Measurements from ENCODE around the gene CASZ1. TPM values are rescaled to one million over a fixed set of nuclear protein-coding genes. Genes with fewer than 3 reads are reported as not detected.

CASZ1 gene
- total RNA-seq, 1 experiment from 2014 or later = 11.7 TPM

GRCh38 chr1:10833630-10834557 lies 37.4 kb upstream of the CASZ1 start:
- CTCF ChIA-PET = interaction anchor here (1.6 kb wide), 1 partner anchor 33 kb away, joined by 8 read pairs; no protein-coding TSS in a partner anchor
- Mint-ChIP-seq H3K27ac (no peak overlapping the region), H3K9me3 (no peaks in the 10 kb centered on the region)

DNA sequence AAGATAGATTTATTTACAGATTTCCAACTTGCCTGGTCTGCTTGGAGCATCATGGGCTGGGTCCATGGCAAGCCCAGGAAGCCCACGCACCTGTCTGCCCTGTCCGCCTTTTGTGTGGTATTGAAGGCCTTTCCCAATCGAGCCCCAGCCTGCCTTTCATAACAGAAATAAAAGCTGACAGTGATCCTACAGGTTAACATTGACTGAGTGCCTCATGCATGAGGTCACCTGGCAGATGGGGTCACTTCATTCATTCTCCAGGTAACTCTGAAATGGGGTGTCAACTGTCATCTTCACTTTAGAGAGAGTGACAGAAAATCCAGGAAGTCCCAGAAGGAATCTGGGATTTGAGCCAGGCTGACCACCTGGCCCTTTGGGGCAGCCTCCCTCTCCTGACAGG lies 36.3 kb upstream of the CASZ1 start:
- CTCF ChIA-PET = interaction anchor here (0.6 kb wide), 1 partner anchor 277 kb away, joined by 3 read pairs; no protein-coding TSS in a partner anchor
- ATAC-seq = no peak
- no peak for DNase-seq (ENCODE audit: low spot score)
- Mint-ChIP-seq H3K4me1 (peaks cover 27% of the 10 kb centered on the region), H3K27ac (peak overlapping the region; percentile 92; the same call in 1 of the 2 replicates), H3K9me3 (no peaks in the 10 kb centered on the region), H3K36me3 (no peaks in the 10 kb centered on the region), H3K27me3 (ENCODE audit: low read depth) (peaks cover 11% of the 10 kb centered on the region), H3K4me3 (no peak overlapping the region)
- POLR2A ChIA-PET = no interaction called here
- TF ChIP-seq EMX1 (CRISPR knock-in tag; IDR thresholded peaks at IDR 0.05) = no peak
- no peak for TF ChIP-seq MLX (CRISPR knock-in tag; IDR thresholded peaks at IDR 0.05)
- TF ChIP-seq NFE2L1 (CRISPR knock-in tag; IDR thresholded peaks at IDR 0.05) = no peak
- no peak for TF ChIP-seq FOXK1 (CRISPR knock-in tag; IDR thresholded peaks at IDR 0.05)
- TF ChIP-seq SP1 (CRISPR knock-in tag; conservative IDR thresholded peaks at IDR 0.05) = no peak
- TF ChIP-seq, protein P1, sequence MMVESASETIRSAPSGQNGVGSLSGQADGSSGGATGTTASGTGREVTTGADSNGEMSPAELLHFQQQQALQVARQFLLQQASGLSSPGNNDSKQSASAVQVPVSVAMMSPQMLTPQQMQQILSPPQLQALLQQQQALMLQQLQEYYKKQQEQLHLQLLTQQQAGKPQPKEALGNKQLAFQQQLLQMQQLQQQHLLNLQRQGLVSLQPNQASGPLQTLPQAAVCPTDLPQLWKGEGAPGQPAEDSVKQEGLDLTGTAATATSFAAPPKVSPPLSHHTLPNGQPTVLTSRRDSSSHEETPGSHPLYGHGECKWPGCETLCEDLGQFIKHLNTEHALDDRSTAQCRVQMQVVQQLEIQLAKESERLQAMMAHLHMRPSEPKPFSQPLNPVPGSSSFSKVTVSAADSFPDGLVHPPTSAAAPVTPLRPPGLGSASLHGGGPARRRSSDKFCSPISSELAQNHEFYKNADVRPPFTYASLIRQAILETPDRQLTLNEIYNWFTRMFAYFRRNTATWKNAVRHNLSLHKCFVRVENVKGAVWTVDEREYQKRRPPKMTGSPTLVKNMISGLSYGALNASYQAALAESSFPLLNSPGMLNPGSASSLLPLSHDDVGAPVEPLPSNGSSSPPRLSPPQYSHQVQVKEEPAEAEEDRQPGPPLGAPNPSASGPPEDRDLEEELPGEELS (CRISPR knock-in tag; IDR thresholded peaks at IDR 0.05) = no peak
- no peak for TF ChIP-seq ZNF263 (CRISPR knock-in tag; IDR thresholded peaks at IDR 0.05; ENCODE audit: low read depth)
- no peak for TF ChIP-seq ZNF671 (CRISPR knock-in tag; IDR thresholded peaks at IDR 0.05)
- no peak for TF ChIP-seq ATF1 (CRISPR knock-in tag; IDR thresholded peaks at IDR 0.05)
- TF ChIP-seq KAT7 (CRISPR knock-in tag; IDR thresholded peaks at IDR 0.05; ENCODE audit: borderline replicate concordance) = no peak
- TF ChIP-seq ZNF532 (CRISPR knock-in tag; IDR thresholded peaks at IDR 0.05; ENCODE audit: borderline replicate concordance) = no peak

More at GRCh38 chr1:10833630-10834557, 37.4 kb upstream of the CASZ1 start:
- ATAC-seq (no peak), DNase-seq (ENCODE audit: low spot score) (no peak)
- Mint-ChIP-seq H3K27me3 (ENCODE audit: low read depth) (peaks cover 11% of the 10 kb centered on the region), H3K4me1 (peaks cover 34% of the 10 kb centered on the region), H3K4me3 (no peak overlapping the region; the same call in 1 of the 2 replicates), H3K36me3 (no peaks in the 10 kb centered on the region)
- POLR2A ChIA-PET = no interaction called here
- TF ChIP-seq, protein P2, sequence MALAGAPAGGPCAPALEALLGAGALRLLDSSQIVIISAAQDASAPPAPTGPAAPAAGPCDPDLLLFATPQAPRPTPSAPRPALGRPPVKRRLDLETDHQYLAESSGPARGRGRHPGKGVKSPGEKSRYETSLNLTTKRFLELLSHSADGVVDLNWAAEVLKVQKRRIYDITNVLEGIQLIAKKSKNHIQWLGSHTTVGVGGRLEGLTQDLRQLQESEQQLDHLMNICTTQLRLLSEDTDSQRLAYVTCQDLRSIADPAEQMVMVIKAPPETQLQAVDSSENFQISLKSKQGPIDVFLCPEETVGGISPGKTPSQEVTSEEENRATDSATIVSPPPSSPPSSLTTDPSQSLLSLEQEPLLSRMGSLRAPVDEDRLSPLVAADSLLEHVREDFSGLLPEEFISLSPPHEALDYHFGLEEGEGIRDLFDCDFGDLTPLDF (CRISPR knock-in tag; IDR thresholded peaks at IDR 0.05) = no peak
- TF ChIP-seq ZNF396 (CRISPR knock-in tag; IDR thresholded peaks at IDR 0.05; ENCODE audit: borderline replicate concordance) = no peak
- TF ChIP-seq, protein P3, sequence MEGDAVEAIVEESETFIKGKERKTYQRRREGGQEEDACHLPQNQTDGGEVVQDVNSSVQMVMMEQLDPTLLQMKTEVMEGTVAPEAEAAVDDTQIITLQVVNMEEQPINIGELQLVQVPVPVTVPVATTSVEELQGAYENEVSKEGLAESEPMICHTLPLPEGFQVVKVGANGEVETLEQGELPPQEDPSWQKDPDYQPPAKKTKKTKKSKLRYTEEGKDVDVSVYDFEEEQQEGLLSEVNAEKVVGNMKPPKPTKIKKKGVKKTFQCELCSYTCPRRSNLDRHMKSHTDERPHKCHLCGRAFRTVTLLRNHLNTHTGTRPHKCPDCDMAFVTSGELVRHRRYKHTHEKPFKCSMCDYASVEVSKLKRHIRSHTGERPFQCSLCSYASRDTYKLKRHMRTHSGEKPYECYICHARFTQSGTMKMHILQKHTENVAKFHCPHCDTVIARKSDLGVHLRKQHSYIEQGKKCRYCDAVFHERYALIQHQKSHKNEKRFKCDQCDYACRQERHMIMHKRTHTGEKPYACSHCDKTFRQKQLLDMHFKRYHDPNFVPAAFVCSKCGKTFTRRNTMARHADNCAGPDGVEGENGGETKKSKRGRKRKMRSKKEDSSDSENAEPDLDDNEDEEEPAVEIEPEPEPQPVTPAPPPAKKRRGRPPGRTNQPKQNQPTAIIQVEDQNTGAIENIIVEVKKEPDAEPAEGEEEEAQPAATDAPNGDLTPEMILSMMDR (IDR thresholded peaks at IDR 0.05) = no peak

All from WTC11 (cell line).